ENCODE data around the gene PEX11G. TPM values are rescaled to one million over a fixed set of nuclear protein-coding genes. Genes with fewer than 3 reads are reported as not detected.
"Not testable (repeated sequence)": the region's sequence is repeated elsewhere in the genome, so short reads cannot be mapped to it uniquely, and the experiment has no call there.

The PEX11G gene
- total RNA-seq, 1 donor from 2014 or later: 0.42 TPM

- intact Hi-C loops (cut with micrococcal nuclease): no loop called here
These were observed 18.1 kb downstream of the PEX11G start for GRCh38 chr19:7470540-7471305.

GRCh38 chr19:7469669-7470285 lies 19.1 kb downstream of the PEX11G start:
- intact Hi-C loops (cut with micrococcal nuclease): no loop called here

GRCh38 chr19:7468840-7469239 lies 20.0 kb downstream of the PEX11G start:
- intact Hi-C loops (cut with micrococcal nuclease): no loop called here

GRCh38 chr19:7467009-7467989 lies 21.5 kb downstream of the PEX11G start:
- intact Hi-C loops (cut with micrococcal nuclease): no loop called here

GRCh38 chr19:7463575-7463974 lies 25.3 kb downstream of the PEX11G start:
- intact Hi-C loops (cut with micrococcal nuclease): no loop called here

GRCh38 chr19:7461841-7462629 lies 26.8 kb downstream of the PEX11G start:
- intact Hi-C loops (cut with micrococcal nuclease): no loop called here

- intact Hi-C loops (cut with micrococcal nuclease): no loop called here
These were observed 28.3 kb downstream of the PEX11G start for GRCh38 chr19:7460562-7460966.

GRCh38 chr19:7459773-7460172 lies 29.1 kb downstream of the PEX11G start:
- intact Hi-C loops (cut with micrococcal nuclease): no loop called here

- intact Hi-C loops (cut with micrococcal nuclease): no loop called here
These were observed 30.2 kb downstream of the PEX11G start for GRCh38 chr19:7458675-7459074.

GRCh38 chr19:7456964-7457541 lies 31.8 kb downstream of the PEX11G start:
- intact Hi-C loops (cut with micrococcal nuclease): no loop called here

GRCh38 chr19:7455600-7456296 lies 33.1 kb downstream of the PEX11G start:
- intact Hi-C loops (cut with micrococcal nuclease): no loop called here

- intact Hi-C loops (cut with micrococcal nuclease): no loop called here
These were observed 33.8 kb downstream of the PEX11G start for GRCh38 chr19:7454998-7455397.

- intact Hi-C loops (cut with micrococcal nuclease): no loop called here
These were observed 38.3 kb downstream of the PEX11G start for GRCh38 chr19:7450243-7451223.

- intact Hi-C loops (cut with micrococcal nuclease): not testable (repeated sequence)
These were observed 39.3 kb downstream of the PEX11G start for GRCh38 chr19:7449391-7450070.

- intact Hi-C loops (cut with micrococcal nuclease): no loop called here
These were observed 41.2 kb downstream of the PEX11G start for GRCh38 chr19:7447648-7448047.

GRCh38 chr19:7445104-7445503 lies 43.7 kb downstream of the PEX11G start:
- intact Hi-C loops (cut with micrococcal nuclease): no loop called here

- intact Hi-C loops (cut with micrococcal nuclease): no loop called here
These were observed 44.8 kb downstream of the PEX11G start for GRCh38 chr19:7444042-7444441.

- intact Hi-C loops (cut with micrococcal nuclease): no loop called here
These were observed 46.4 kb downstream of the PEX11G start for GRCh38 chr19:7442423-7442822.

Measured in T-helper 1 cell treated with Interleukin-12 subunit alpha and Interleukin-12 subunit beta and Interleukin-4 antibody, amounts not matched to agents 30 ng/mL and 1 ng/mL, for 36 hours (primary cell).